Smooth muscle cell (in vitro differentiated cells): ENCODE results near the gene CAST. TPM values are rescaled to one million over a fixed set of nuclear protein-coding genes. Genes with fewer than 3 reads are reported as not detected.
"Not testable (repeated sequence)": the region's sequence is repeated elsewhere in the genome, so short reads cannot be mapped to it uniquely, and the experiment has no call there.

Source experiments
- DNase-seq: peaks from one replicate; lab custom pipeline; 2025; ENCODE audit not compliant: unreplicated experiment; lab: John Stamatoyannopoulos, UW
- H2AFZ ChIP-seq: fragments of 200-600 bp; sonication (generic); 2 replicates; pipeline ENCODE4 v1.6.0; 2016; ENCODE audit warnings: antibody characterized with exemption, low read depth, mild to moderate bottlenecking
- H3F3A ChIP-seq: fragments of 200-600 bp; sonication (generic); 2 replicates; pipeline ENCODE4 v1.6.0; 2017; ENCODE audit warnings: antibody characterized with exemption, low read depth
- H3K27ac ChIP-seq: fragments of 200-600 bp; sonication (generic); 2 replicates; pipeline ENCODE4 v1.5.1; 2016; ENCODE audit warnings: low read depth, mild to moderate bottlenecking
- H3K27me3 ChIP-seq: fragments of 200-600 bp; sonication (generic); 2 replicates; pipeline ENCODE4 v1.6.1; 2016; ENCODE audit warnings: low read depth, mild to moderate bottlenecking
- H3K36me3 ChIP-seq: fragments of 200-600 bp; sonication (generic); 2 replicates; pipeline ENCODE4 v1.5.1; 2016; ENCODE audit warnings: low read depth
- H3K4me1 ChIP-seq: fragments of 200-600 bp; sonication (generic); 2 replicates; pipeline ENCODE4 v1.5.1; 2016; ENCODE audit warnings: low read depth
- H3K4me2 ChIP-seq: fragments of 200-600 bp; sonication (generic); 2 replicates; pipeline ENCODE4 v1.6.0; 2016; ENCODE audit warnings: mild to moderate bottlenecking
- H3K4me3 ChIP-seq: fragments of 200-600 bp; sonication (generic); 2 replicates; pipeline ENCODE4 v1.5.1; 2016; ENCODE audit warnings: mild to moderate bottlenecking
- H3K79me2 ChIP-seq: fragments of 200-600 bp; sonication (generic); 2 replicates; pipeline ENCODE4 v1.6.0; 2016; ENCODE audit warnings: low read depth, mild to moderate bottlenecking
- H3K9ac ChIP-seq: fragments of 200-600 bp; sonication (generic); 2 replicates; pipeline ENCODE4 v1.6.0; 2016; ENCODE audit warnings: low read depth
- H3K9me3 ChIP-seq: fragments of 200-600 bp; sonication (generic); replicated peaks from 2 replicates; pipeline ENCODE4 v1.5.1; 2016; ENCODE audit warnings: low read depth
- H4K20me1 ChIP-seq: fragments of 200-600 bp; sonication (generic); 2 replicates; pipeline ENCODE4 v1.6.0; 2016; ENCODE audit warnings: low read depth
- WGBS: methylation state at CpG from one replicate; pipeline ENCODE4 v1.1.7; 2016; ENCODE audit warnings: low lambda C conversion rate; 5-methylcytosine and 5-hydroxymethylcytosine counted together
- polyA plus RNA-seq: library from polyadenylated mRNA; unstranded; fragments of >200 nt; fragmentation: Nextera tagmentation; extraction: Ambion mirVana; gene quantifications from 2 replicates; pipeline ENCODE4 v1.2.1, GENCODE V29; 2016
- total RNA-seq: library from RNA; depleted of rRNA; stranded (reverse); fragments of >200 nt; gene quantifications from 2 replicates; pipeline ENCODE4 v1.2.3, GENCODE V29; 2014
- TF ChIP-seq, protein P1 (sequence below): fragments of 200-600 bp; sonication (generic); IDR thresholded peaks from 2 replicates; pipeline ENCODE4 v1.5.1; 2017; ENCODE audit warnings: borderline replicate concordance, mild to moderate bottlenecking, antibody characterized with exemption; ENCODE audit not compliant: insufficient read depth, poor library complexity, severe bottlenecking

Gene CAST
- total and polyA plus RNA-seq, 2 experiments from 2014 or later, result 76.2 to 189 TPM

DNA sequence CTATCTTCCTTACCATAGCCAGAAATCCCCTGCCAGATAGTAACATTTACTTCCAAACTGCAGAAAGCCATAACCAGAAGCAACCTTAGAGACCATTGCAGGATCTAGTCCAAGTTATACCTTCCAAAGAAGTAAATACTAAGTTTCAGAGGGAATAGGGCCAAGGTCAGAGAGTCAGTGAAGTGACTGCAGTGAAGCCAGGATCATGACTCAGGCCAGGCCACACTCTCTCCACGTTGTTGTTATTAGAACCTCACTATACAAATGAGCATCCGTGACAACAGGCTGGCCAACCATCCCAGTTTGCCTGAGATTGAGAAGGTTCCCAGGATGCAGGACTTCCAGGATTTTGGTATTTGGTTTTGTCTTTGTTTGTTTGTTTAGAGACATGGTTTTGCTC, 134.3 kb downstream of the CAST start:
- H3K27me3 ChIP-seq, result no peaks in the 10 kb centered on the region
- H3K36me3 ChIP-seq, result peaks cover 4% of the 10 kb centered on the region

DNA sequence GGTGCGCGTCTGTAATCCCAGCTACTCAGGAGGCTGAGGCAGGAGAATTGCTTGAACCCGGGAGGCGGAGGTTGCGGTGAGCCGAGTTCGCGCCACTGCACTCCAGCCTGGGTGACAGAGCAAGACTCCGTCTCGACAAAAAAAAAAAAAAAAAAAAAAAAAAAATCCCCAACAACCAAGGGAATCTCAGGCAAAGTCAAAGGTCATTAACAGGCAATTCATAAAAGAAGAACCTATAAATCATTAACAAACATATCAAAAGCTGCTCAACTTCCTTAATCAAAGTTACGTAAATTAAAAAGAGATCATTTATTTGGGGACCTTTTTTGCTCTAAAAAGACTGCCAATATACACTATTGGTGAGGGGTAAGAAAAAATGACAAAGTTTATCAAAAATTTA, 139.5 kb downstream of the CAST start:
- not testable (repeated sequence) for H3K9ac ChIP-seq, H3K36me3 ChIP-seq, H4K20me1 ChIP-seq, H3F3A ChIP-seq, H3K79me2 ChIP-seq, H3K27me3 ChIP-seq, DNase-seq, H2AFZ ChIP-seq, H3K9me3 ChIP-seq, H3K4me2 ChIP-seq, H3K4me3 ChIP-seq, H3K27ac ChIP-seq
- WGBS, result 90% methylated on average over 11 of the region's 11 CpGs
- H3K4me1 ChIP-seq, result peaks cover 11% of the 10 kb centered on the region

More for the DNA sequence above, 134.3 kb downstream of the CAST start:
- no peaks in the 10 kb centered on the region for H4K20me1 ChIP-seq
- no peak overlapping the region for H2AFZ ChIP-seq
- no peaks in the 10 kb centered on the region for H3K9me3 ChIP-seq
- no peaks in the 10 kb centered on the region for H3K79me2 ChIP-seq
- H3F3A ChIP-seq, result no peaks in the 10 kb centered on the region
- H3K4me2 ChIP-seq, result no peak overlapping the region
- 90% methylated on average over 2 of the region's 2 CpGs for WGBS
- H3K4me3 ChIP-seq, result no peak overlapping the region
- H3K4me1 ChIP-seq, result peaks cover 4% of the 10 kb centered on the region
- H3K27ac ChIP-seq, result no peak overlapping the region
- TF ChIP-seq, protein P1, sequence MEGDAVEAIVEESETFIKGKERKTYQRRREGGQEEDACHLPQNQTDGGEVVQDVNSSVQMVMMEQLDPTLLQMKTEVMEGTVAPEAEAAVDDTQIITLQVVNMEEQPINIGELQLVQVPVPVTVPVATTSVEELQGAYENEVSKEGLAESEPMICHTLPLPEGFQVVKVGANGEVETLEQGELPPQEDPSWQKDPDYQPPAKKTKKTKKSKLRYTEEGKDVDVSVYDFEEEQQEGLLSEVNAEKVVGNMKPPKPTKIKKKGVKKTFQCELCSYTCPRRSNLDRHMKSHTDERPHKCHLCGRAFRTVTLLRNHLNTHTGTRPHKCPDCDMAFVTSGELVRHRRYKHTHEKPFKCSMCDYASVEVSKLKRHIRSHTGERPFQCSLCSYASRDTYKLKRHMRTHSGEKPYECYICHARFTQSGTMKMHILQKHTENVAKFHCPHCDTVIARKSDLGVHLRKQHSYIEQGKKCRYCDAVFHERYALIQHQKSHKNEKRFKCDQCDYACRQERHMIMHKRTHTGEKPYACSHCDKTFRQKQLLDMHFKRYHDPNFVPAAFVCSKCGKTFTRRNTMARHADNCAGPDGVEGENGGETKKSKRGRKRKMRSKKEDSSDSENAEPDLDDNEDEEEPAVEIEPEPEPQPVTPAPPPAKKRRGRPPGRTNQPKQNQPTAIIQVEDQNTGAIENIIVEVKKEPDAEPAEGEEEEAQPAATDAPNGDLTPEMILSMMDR, result no peak
- H3K9ac ChIP-seq, result no peak overlapping the region
- no peak for DNase-seq

DNA sequence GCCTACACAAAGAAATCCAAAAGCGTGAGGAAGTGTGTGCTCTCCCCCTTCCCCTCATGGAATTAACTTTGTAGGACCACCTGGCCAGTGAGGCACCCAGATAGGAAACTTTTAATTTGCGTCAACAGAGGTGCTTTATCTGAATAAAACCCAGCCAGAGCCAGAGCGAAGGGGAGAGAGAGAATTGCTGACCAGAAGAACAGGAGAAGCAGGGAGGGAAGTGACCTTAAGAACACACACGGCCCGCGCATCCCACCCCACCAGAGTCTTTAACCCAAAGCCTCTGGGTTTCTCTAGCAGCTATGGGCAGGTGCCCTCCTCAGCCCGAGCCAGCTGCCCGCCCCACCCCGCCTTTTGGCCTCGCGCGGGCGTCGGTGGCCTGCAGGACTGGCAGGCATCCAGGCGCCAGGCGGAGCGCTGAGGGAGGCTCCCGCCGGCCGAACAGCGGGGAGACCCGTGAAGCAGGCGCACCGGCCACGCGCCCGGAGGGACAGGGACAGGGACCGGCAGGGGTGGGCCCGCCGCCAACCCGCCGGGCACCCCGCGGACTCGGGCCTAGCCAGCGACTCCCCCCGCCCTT, 145.0 kb downstream of the CAST start:
- H3K27me3 ChIP-seq, result no peaks in the 10 kb centered on the region
- H3K36me3 ChIP-seq, result no peaks in the 10 kb centered on the region
- TF ChIP-seq, protein P1, result no peak
- DNase-seq, result peak; percentile 47
- H2AFZ ChIP-seq, result peak overlapping the region; percentile 72
- WGBS, result 8% methylated on average over 19 of the region's 37 CpGs
- H3K9me3 ChIP-seq, result no peaks in the 10 kb centered on the region
- peaks cover 4% of the 10 kb centered on the region for H3K79me2 ChIP-seq
- H3K4me1 ChIP-seq, result peaks cover 13% of the 10 kb centered on the region
- H3K4me3 ChIP-seq, result peak overlapping the region; percentile 87
- peak overlapping the region; percentile 94 for H3K9ac ChIP-seq
- H4K20me1 ChIP-seq, result no peaks in the 10 kb centered on the region
- H3F3A ChIP-seq, result peaks cover 4% of the 10 kb centered on the region
- peak overlapping the region; percentile 91 for H3K4me2 ChIP-seq
- H3K27ac ChIP-seq, result peak overlapping the region; percentile 96

DNA sequence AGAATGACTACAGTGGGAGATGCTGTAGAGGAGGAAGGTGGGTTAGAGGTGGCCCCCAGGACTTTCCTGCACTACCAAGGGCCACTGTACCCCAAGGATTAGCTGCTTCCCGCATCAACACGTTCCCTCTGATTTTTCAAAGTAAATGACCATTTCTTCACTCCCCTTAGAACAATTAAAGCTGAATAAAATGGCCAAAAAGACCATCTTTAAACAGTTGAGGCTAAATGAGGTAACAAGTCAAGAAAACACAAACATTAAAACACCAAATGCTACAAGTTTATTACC, 146.3 kb downstream of the CAST start:
- H2AFZ ChIP-seq, result peak overlapping the region; percentile 21
- TF ChIP-seq, protein P1, result no peak
- WGBS, result 9% methylated on average over 2 of the region's 2 CpGs
- DNase-seq, result no peak
- H3K9me3 ChIP-seq, result no peaks in the 10 kb centered on the region
- H3K9ac ChIP-seq, result peak overlapping the region; percentile 52
- H3K79me2 ChIP-seq, result no peaks in the 10 kb centered on the region
- H3K27me3 ChIP-seq, result no peaks in the 10 kb centered on the region
- peak overlapping the region; percentile 96 for H3K27ac ChIP-seq
- peaks cover 8% of the 10 kb centered on the region for H3F3A ChIP-seq
- H4K20me1 ChIP-seq, result no peaks in the 10 kb centered on the region
- H3K4me1 ChIP-seq, result peaks cover 13% of the 10 kb centered on the region
- H3K4me2 ChIP-seq, result peak overlapping the region; percentile 91
- H3K4me3 ChIP-seq, result peak overlapping the region; percentile 87
- H3K36me3 ChIP-seq, result no peaks in the 10 kb centered on the region
